Measurements from ENCODE around the gene SLC52A1.

DNA sequence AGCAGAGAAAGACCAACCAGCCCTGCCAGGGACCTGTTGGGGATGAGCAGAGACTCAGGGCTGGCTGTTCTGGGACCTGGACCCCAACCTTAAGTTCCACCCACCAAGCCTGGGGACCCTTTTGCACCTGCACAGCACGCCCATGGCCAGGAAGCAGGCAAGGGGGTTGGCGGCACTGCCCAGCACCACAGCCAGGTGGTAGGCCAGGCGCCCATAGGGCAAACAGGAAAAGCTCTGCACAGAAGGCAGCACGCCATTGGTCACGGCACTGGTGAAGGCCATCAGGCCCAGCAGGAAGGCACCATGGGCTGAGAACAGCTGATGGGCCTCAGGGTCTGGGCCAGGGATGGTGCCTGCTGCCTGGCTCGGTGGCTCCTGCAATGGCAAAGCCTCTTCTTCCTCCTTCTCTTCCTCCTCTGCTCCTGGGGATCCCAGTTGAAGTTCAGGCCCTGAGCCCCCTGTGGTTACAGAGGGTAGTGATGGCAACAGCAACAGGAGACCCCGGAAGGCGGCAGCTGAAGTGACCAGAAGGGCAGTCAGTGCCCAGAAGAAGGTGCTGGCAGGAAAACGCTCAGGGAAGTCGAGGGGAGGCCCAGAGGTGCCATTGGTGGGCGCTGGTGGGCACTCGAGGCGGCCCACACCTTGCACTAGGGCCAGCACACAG lies 1.7 kb downstream of the SLC52A1 start:
- TF ChIP-seq, protein P1, sequence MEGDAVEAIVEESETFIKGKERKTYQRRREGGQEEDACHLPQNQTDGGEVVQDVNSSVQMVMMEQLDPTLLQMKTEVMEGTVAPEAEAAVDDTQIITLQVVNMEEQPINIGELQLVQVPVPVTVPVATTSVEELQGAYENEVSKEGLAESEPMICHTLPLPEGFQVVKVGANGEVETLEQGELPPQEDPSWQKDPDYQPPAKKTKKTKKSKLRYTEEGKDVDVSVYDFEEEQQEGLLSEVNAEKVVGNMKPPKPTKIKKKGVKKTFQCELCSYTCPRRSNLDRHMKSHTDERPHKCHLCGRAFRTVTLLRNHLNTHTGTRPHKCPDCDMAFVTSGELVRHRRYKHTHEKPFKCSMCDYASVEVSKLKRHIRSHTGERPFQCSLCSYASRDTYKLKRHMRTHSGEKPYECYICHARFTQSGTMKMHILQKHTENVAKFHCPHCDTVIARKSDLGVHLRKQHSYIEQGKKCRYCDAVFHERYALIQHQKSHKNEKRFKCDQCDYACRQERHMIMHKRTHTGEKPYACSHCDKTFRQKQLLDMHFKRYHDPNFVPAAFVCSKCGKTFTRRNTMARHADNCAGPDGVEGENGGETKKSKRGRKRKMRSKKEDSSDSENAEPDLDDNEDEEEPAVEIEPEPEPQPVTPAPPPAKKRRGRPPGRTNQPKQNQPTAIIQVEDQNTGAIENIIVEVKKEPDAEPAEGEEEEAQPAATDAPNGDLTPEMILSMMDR (IDR thresholded peaks at IDR 0.05) = no peak
- no peak for TF ChIP-seq ATF1 (CRISPR knock-in tag; IDR thresholded peaks at IDR 0.05)
- TF ChIP-seq, protein P2, sequence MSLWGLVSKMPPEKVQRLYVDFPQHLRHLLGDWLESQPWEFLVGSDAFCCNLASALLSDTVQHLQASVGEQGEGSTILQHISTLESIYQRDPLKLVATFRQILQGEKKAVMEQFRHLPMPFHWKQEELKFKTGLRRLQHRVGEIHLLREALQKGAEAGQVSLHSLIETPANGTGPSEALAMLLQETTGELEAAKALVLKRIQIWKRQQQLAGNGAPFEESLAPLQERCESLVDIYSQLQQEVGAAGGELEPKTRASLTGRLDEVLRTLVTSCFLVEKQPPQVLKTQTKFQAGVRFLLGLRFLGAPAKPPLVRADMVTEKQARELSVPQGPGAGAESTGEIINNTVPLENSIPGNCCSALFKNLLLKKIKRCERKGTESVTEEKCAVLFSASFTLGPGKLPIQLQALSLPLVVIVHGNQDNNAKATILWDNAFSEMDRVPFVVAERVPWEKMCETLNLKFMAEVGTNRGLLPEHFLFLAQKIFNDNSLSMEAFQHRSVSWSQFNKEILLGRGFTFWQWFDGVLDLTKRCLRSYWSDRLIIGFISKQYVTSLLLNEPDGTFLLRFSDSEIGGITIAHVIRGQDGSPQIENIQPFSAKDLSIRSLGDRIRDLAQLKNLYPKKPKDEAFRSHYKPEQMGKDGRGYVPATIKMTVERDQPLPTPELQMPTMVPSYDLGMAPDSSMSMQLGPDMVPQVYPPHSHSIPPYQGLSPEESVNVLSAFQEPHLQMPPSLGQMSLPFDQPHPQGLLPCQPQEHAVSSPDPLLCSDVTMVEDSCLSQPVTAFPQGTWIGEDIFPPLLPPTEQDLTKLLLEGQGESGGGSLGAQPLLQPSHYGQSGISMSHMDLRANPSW (CRISPR knock-in tag; conservative IDR thresholded peaks at IDR 0.05; ENCODE audit: low read depth) = no peak
- TF ChIP-seq ZNF423 (CRISPR knock-in tag; IDR thresholded peaks at IDR 0.05) = no peak
- TF ChIP-seq, protein P3, sequence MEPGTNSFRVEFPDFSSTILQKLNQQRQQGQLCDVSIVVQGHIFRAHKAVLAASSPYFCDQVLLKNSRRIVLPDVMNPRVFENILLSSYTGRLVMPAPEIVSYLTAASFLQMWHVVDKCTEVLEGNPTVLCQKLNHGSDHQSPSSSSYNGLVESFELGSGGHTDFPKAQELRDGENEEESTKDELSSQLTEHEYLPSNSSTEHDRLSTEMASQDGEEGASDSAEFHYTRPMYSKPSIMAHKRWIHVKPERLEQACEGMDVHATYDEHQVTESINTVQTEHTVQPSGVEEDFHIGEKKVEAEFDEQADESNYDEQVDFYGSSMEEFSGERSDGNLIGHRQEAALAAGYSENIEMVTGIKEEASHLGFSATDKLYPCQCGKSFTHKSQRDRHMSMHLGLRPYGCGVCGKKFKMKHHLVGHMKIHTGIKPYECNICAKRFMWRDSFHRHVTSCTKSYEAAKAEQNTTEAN (CRISPR knock-in tag; IDR thresholded peaks at IDR 0.05) = no peak
- TF ChIP-seq GABPB1 (CRISPR knock-in tag; IDR thresholded peaks at IDR 0.05) = no peak
- no peak for TF ChIP-seq TP53 (CRISPR knock-in tag; IDR thresholded peaks at IDR 0.05)
- TF ChIP-seq, protein P4, sequence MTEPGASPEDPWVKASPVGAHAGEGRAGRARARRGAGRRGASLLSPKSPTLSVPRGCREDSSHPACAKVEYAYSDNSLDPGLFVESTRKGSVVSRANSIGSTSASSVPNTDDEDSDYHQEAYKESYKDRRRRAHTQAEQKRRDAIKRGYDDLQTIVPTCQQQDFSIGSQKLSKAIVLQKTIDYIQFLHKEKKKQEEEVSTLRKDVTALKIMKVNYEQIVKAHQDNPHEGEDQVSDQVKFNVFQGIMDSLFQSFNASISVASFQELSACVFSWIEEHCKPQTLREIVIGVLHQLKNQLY (CRISPR knock-in tag; IDR thresholded peaks at IDR 0.05) = no peak
- TF ChIP-seq, protein P5, sequence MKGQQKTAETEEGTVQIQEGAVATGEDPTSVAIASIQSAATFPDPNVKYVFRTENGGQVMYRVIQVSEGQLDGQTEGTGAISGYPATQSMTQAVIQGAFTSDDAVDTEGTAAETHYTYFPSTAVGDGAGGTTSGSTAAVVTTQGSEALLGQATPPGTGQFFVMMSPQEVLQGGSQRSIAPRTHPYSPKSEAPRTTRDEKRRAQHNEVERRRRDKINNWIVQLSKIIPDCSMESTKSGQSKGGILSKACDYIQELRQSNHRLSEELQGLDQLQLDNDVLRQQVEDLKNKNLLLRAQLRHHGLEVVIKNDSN (CRISPR knock-in tag; IDR thresholded peaks at IDR 0.05) = no peak
- TF ChIP-seq, protein P6, sequence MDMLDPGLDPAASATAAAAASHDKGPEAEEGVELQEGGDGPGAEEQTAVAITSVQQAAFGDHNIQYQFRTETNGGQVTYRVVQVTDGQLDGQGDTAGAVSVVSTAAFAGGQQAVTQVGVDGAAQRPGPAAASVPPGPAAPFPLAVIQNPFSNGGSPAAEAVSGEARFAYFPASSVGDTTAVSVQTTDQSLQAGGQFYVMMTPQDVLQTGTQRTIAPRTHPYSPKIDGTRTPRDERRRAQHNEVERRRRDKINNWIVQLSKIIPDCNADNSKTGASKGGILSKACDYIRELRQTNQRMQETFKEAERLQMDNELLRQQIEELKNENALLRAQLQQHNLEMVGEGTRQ (CRISPR knock-in tag; IDR thresholded peaks at IDR 0.05) = no peak
- TF ChIP-seq NFYB (CRISPR knock-in tag; conservative IDR thresholded peaks at IDR 0.05; ENCODE audit: low read depth) = no peak
- no peak for TF ChIP-seq SP1 (CRISPR knock-in tag; conservative IDR thresholded peaks at IDR 0.05)
- TF ChIP-seq, protein P7, sequence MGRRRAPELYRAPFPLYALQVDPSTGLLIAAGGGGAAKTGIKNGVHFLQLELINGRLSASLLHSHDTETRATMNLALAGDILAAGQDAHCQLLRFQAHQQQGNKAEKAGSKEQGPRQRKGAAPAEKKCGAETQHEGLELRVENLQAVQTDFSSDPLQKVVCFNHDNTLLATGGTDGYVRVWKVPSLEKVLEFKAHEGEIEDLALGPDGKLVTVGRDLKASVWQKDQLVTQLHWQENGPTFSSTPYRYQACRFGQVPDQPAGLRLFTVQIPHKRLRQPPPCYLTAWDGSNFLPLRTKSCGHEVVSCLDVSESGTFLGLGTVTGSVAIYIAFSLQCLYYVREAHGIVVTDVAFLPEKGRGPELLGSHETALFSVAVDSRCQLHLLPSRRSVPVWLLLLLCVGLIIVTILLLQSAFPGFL (CRISPR knock-in tag; IDR thresholded peaks at IDR 0.05; ENCODE audit: borderline replicate concordance) = no peak
- no peak for TF ChIP-seq TEAD1 (CRISPR knock-in tag; IDR thresholded peaks at IDR 0.05)

All from WTC11 (cell line).